Fibroblast of skin of scalp (primary cell): Measurements from ENCODE around the gene ILRUN. TPM values are rescaled to one million over a fixed set of nuclear protein-coding genes. Genes with fewer than 3 reads are reported as not detected.
"Not testable (repeated sequence)": the region's sequence is repeated elsewhere in the genome, so short reads cannot be mapped to it uniquely, and the experiment has no call there.

Source experiments
- DNase-seq: peaks from one replicate; pipeline ENCODE4 v3.0.0-alpha.2; 2013
- polyA plus RNA-seq, 2 experiments: library from polyadenylated mRNA; unstranded; fragments of 120-200 nt; gene quantifications; one replicate each; pipeline ENCODE4 v1.2.1, GENCODE V29; 2013; ENCODE audit not compliant: insufficient read length in 2 of 2

The ILRUN gene
- 48.3 TPM for polyA plus RNA-seq (2013, experiment 1 of 2; ENCODE audit: insufficient read length)
- polyA plus RNA-seq (2013, experiment 2 of 2; ENCODE audit: insufficient read length): 50.9 TPM

GRCh38 chr6:34696739-34697543 lies at the start of gene ILRUN:
Gene ILRUN, minus strand, starts transcription at chr6:34696767. Its CDS starts 164 bp downstream, at chr6:34696603.
- peak; percentile 96 for DNase-seq

- DNase-seq: no peak
These were observed 48.9 kb upstream of the ILRUN start for GRCh38 chr6:34745277-34746103.

- DNase-seq: not testable (repeated sequence)
These were observed 47.7 kb upstream of the ILRUN start for GRCh38 chr6:34744294-34744647.

GRCh38 chr6:34743625-34744293 lies 47.2 kb upstream of the ILRUN start:
- no peak for DNase-seq

- DNase-seq: no peak
These were observed 45.5 kb upstream of the ILRUN start for GRCh38 chr6:34742094-34742493.

- no peak for DNase-seq
These were observed 40.3 kb upstream of the ILRUN start for GRCh38 chr6:34736823-34737222.

- DNase-seq: no peak
These were observed 35.0 kb upstream of the ILRUN start for GRCh38 chr6:34731393-34732060.

GRCh38 chr6:34729631-34730470 lies 33.3 kb upstream of the ILRUN start:
- no peak for DNase-seq

- no peak for DNase-seq
These were observed 29.5 kb upstream of the ILRUN start for GRCh38 chr6:34726055-34726454.

- peak; percentile 11 for DNase-seq
These were observed 26.6 kb upstream of the ILRUN start for GRCh38 chr6:34723203-34723602.

GRCh38 chr6:34722451-34722850 lies 25.9 kb upstream of the ILRUN start:
- no peak for DNase-seq

- not testable (repeated sequence) for DNase-seq
These were observed 23.6 kb upstream of the ILRUN start for GRCh38 chr6:34720160-34720559.

GRCh38 chr6:34719646-34720045 lies 23.1 kb upstream of the ILRUN start:
- not testable (repeated sequence) for DNase-seq

- DNase-seq: no peak
These were observed 22.4 kb upstream of the ILRUN start for GRCh38 chr6:34718976-34719375.

- DNase-seq: no peak
These were observed 20.9 kb upstream of the ILRUN start for GRCh38 chr6:34717466-34717865.

- no peak for DNase-seq
These were observed 18.1 kb upstream of the ILRUN start for GRCh38 chr6:34714663-34715062.

- not testable (repeated sequence) for DNase-seq
These were observed 16.3 kb upstream of the ILRUN start for GRCh38 chr6:34712881-34713280.

GRCh38 chr6:34709386-34709785 lies 12.8 kb upstream of the ILRUN start:
- DNase-seq: peak; percentile 17

- DNase-seq: no peak
These were observed 8.7 kb upstream of the ILRUN start for GRCh38 chr6:34705241-34705640.

GRCh38 chr6:34701199-34701598 lies 4.6 kb upstream of the ILRUN start:
- no peak for DNase-seq

GRCh38 chr6:34697904-34698559 lies 1.5 kb upstream of the ILRUN start:
- DNase-seq: no peak
